Mesenchymal stem cell (in vitro differentiated cells and primary cell): ENCODE results near the gene TRIP13.

Source experiments
- DNase-seq: peaks from one replicate; pipeline ENCODE4 v3.0.0-alpha.2; 2013
- H2AFZ ChIP-seq: one replicate; pipeline ENCODE4 v1.6.1; 2013; ENCODE audit warnings: low read depth, mild to moderate bottlenecking, control low read depth, inconsistent platforms, low read length, moderate library complexity
- H2AK5ac ChIP-seq: 2 replicates; pipeline ENCODE4 v1.6.1; 2013; ENCODE audit warnings: low read length, moderate library complexity, mild to moderate bottlenecking, inconsistent platforms; ENCODE audit not compliant: severe bottlenecking
- H2BK120ac ChIP-seq: one replicate; pipeline ENCODE4 v1.6.1; 2013; ENCODE audit warnings: low read depth, mild to moderate bottlenecking, inconsistent platforms, low read length, moderate library complexity
- H2BK12ac ChIP-seq, 2 experiments: one replicate each; pipeline ENCODE4 v1.6.1; 2013; ENCODE audit warnings: inconsistent platforms in 2 of 2, low read length in 2 of 2, mild to moderate bottlenecking in 2 of 2, moderate library complexity in 2 of 2, control low read depth in 1 of 2
- H2BK15ac ChIP-seq: one replicate; pipeline ENCODE4 v1.6.1; 2013; ENCODE audit warnings: mild to moderate bottlenecking, low read depth, inconsistent platforms; ENCODE audit not compliant: poor library complexity, severe bottlenecking
- H2BK5ac ChIP-seq: 2 replicates; pipeline ENCODE4 v1.6.1; 2013; ENCODE audit warnings: low read depth, mild to moderate bottlenecking, low read length, control low read depth, inconsistent platforms; ENCODE audit not compliant: poor library complexity, severe bottlenecking
- H3K14ac ChIP-seq, 2 experiments: one replicate each; pipeline ENCODE4 v1.6.1; 2013; ENCODE audit warnings: inconsistent platforms in 2 of 2, low read length in 2 of 2, control low read depth in 1 of 2, mild to moderate bottlenecking in 1 of 2, moderate library complexity in 1 of 2
- H3K18ac ChIP-seq, 2 experiments: one replicate each; pipeline ENCODE4 v1.6.1; 2013; ENCODE audit warnings: inconsistent platforms in 2 of 2, low read length in 2 of 2, control low read depth in 1 of 2, low read depth in 1 of 2, mild to moderate bottlenecking in 1 of 2
- H3K23ac ChIP-seq, 2 experiments: one replicate each; pipeline ENCODE4 v1.6.1; 2013; ENCODE audit warnings: inconsistent platforms in 2 of 2, low read length in 2 of 2, mild to moderate bottlenecking in 2 of 2, moderate library complexity in 2 of 2, control low read depth in 1 of 2
- H3K27ac ChIP-seq: 2 replicates; pipeline ENCODE4 v1.5.1; 2013; ENCODE audit warnings: mild to moderate bottlenecking, moderate library complexity, low read length, control low read depth, inconsistent platforms; ENCODE audit not compliant: poor library complexity, severe bottlenecking
- H3K27me3 ChIP-seq, 2 experiments: 2 replicates each; pipeline versions ENCODE4 v1.6.1 to v1.7.0; 2013; ENCODE audit warnings: low read length in 2 of 2, mild to moderate bottlenecking in 2 of 2, moderate library complexity in 2 of 2, control low read depth in 1 of 2, inconsistent platforms in 1 of 2; ENCODE audit not compliant: control insufficient read depth in 1 of 2, insufficient read depth in 1 of 2
- H3K36me3 ChIP-seq, 2 experiments: 2 replicates each; pipeline versions ENCODE4 v1.6.1 to v1.7.0; 2013; ENCODE audit warnings: low read length in 2 of 2, control low read depth in 1 of 2, inconsistent platforms in 1 of 2, low read depth in 1 of 2, mild to moderate bottlenecking in 1 of 2; ENCODE audit not compliant: insufficient read depth in 2 of 2, control insufficient read depth in 1 of 2
- H3K4ac ChIP-seq, 2 experiments: one replicate each; pipeline ENCODE4 v1.6.1; 2013; ENCODE audit warnings: inconsistent platforms in 2 of 2, low read length in 2 of 2, mild to moderate bottlenecking in 2 of 2, moderate library complexity in 2 of 2, control low read depth in 1 of 2, low read depth in 1 of 2
- H3K4me1 ChIP-seq: 2 replicates; pipeline ENCODE4 v1.6.1; 2013; ENCODE audit warnings: low read depth, low read length, control low read depth; ENCODE audit not compliant: control insufficient read depth, insufficient read depth
- H3K4me2 ChIP-seq: 2 replicates; pipeline ENCODE4 v1.6.1; 2013; ENCODE audit warnings: low read length, mild to moderate bottlenecking, inconsistent platforms; ENCODE audit not compliant: poor library complexity, severe bottlenecking
- H3K4me3 ChIP-seq, 2 experiments: 2 replicates each; pipeline versions ENCODE4 v1.5.1 to v1.7.0; 2013; ENCODE audit warnings: low read length in 2 of 2, mild to moderate bottlenecking in 2 of 2, control low read depth in 1 of 2, low read depth in 1 of 2; ENCODE audit not compliant: insufficient read depth in 1 of 2
- H3K79me1 ChIP-seq: replicated peaks from 2 replicates; pipeline ENCODE4 v1.6.1; 2013; ENCODE audit warnings: mild to moderate bottlenecking, control low read depth, low read length, inconsistent platforms; ENCODE audit not compliant: poor library complexity, severe bottlenecking
- H3K9ac ChIP-seq: 2 replicates; pipeline ENCODE4 v1.7.0; 2013; ENCODE audit warnings: mild to moderate bottlenecking, low read length, moderate library complexity
- H3K9me3 ChIP-seq: 2 replicates; pipeline ENCODE4 v1.7.0; 2013; ENCODE audit warnings: mild to moderate bottlenecking, low read length; ENCODE audit not compliant: control insufficient read depth
- H4K8ac ChIP-seq: one replicate; pipeline ENCODE4 v1.6.1; 2013; ENCODE audit warnings: inconsistent platforms, mild to moderate bottlenecking, low read length, moderate library complexity
- H4K91ac ChIP-seq: one replicate; pipeline ENCODE4 v1.6.1; 2013; ENCODE audit warnings: mild to moderate bottlenecking, low read length, inconsistent platforms
- WGBS: methylation state at CpG from one replicate; pipeline ENCODE4 v1.1.7; 2013; ENCODE audit warnings: mixed read lengths; 5-methylcytosine and 5-hydroxymethylcytosine counted together

TRIP13 gene

DNA sequence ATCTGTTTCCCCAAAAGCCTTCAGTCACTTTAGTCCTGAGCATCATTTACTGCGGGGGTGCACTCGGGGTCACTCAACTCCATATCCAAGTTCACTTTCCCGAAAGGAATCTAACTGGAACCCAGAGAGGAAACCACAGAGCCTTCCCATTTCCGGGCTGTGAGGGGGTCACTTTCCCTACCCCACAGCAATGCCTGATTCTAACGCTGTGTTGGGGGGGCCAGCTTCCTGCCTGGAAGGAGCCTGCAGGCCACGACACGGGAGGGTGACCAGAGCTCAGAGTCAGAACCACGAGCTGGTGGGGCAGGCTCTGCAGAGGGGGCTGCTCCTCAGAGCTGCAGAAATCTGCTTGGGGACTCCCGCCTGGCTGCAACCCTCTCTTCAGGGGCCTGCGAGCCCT, 20.4 kb upstream of the TRIP13 start:
- peaks cover 2% of the 10 kb centered on the region for H3K4me1 ChIP-seq
- peaks cover 35% of the 10 kb centered on the region for H3K79me1 ChIP-seq
- no peak overlapping the region for H2BK5ac ChIP-seq
- H3K27ac ChIP-seq: no peak overlapping the region
- H3K18ac ChIP-seq: no peak overlapping the region
- H3K9me3 ChIP-seq: no peaks in the 10 kb centered on the region
- H3K27me3 ChIP-seq: no peaks in the 10 kb centered on the region
- peaks cover 81 to 96% of the 10 kb centered on the region in 2 experiments for H3K36me3 ChIP-seq
- no peak for DNase-seq
- H2AFZ ChIP-seq: no peak overlapping the region
- H3K14ac ChIP-seq: no peak overlapping the region
- H3K4me3 ChIP-seq: no peak overlapping the region
- no peak overlapping the region for H2BK15ac ChIP-seq
- 92% methylated on average over 9 of the region's 10 CpGs for WGBS
- H3K9ac ChIP-seq: no peak overlapping the region
- H3K4me2 ChIP-seq: no peak overlapping the region
- H3K23ac ChIP-seq: no peak overlapping the region
- no peak overlapping the region for H2BK12ac ChIP-seq
- H4K91ac ChIP-seq: no peak overlapping the region
- H3K4ac ChIP-seq: no peak overlapping the region
- H4K8ac ChIP-seq: no peak overlapping the region
- H2AK5ac ChIP-seq: no peak overlapping the region
- no peak overlapping the region for H2BK120ac ChIP-seq

- Histone ChIP-seq H2BK15ac (no peak overlapping the region), H3K4me2 (no peak overlapping the region), H3K27me3 (no peaks in the 10 kb centered on the region), H3K9ac (no peak overlapping the region), H3K36me3 (peaks cover 82 to 96% of the 10 kb centered on the region in 2 experiments), H3K9me3 (no peaks in the 10 kb centered on the region), H4K8ac (no peak overlapping the region), H3K79me1 (peaks cover 40% of the 10 kb centered on the region), H3K27ac (no peak overlapping the region), H3K18ac (no peak overlapping the region), H3K4me1 (peaks cover 2% of the 10 kb centered on the region), H4K91ac (no peak overlapping the region), H3K14ac (no peak overlapping the region), H3K4ac (no peak overlapping the region), H2BK12ac (no peak overlapping the region), H3K23ac (no peak overlapping the region), H3K4me3 (no peak overlapping the region), H2BK120ac (no peak overlapping the region), H2AFZ (no peak overlapping the region), H2BK5ac (no peak overlapping the region), H2AK5ac (no peak overlapping the region)
- no peak for DNase-seq
- WGBS: 96% methylated on average over 8 of the region's 8 CpGs
These were observed 19.4 kb upstream of the TRIP13 start for GRCh38 chr5:873328-873727.

DNA sequence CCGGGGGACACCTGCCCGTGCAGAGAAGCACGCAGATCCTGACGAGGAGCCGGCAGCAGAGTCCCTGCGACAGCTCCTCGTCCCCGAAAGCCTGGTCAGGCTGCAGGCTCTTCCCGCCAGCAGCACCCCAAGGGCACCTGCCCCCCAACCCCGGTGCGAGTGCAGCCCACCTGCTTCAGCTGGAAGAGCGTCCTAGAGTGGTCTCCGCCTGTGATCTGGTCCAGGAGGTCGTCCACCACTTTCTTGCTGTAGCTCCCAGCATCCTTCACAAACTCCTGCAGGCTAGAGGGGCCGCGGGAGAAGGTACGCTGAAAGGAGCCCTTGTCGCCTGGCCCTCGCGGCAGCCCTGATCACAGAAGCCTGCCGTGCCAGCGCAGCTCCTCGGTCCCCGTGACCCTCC, 16.8 kb upstream of the TRIP13 start:
- 98% methylated on average over 21 of the region's 24 CpGs for whole genome bisulfite sequencing

GRCh38 chr5:876398-877365, 16.0 kb upstream of the TRIP13 start:
- DNase-seq: no peak
- Histone ChIP-seq H2BK12ac (no peak overlapping the region), H3K4me2 (no peak overlapping the region), H2AFZ (no peak overlapping the region), H4K91ac (no peak overlapping the region), H3K14ac (no peak overlapping the region), H2BK120ac (no peak overlapping the region), H3K18ac (no peak overlapping the region), H3K9ac (no peak overlapping the region), H2BK15ac (no peak overlapping the region), H3K23ac (peak overlapping the region in 1 of 2 experiments; percentile 9), H3K27ac (no peak overlapping the region), H4K8ac (no peak overlapping the region), H3K79me1 (peaks cover 41% of the 10 kb centered on the region), H3K9me3 (no peaks in the 10 kb centered on the region), H3K4me1 (peaks cover 2% of the 10 kb centered on the region), H3K27me3 (no peaks in the 10 kb centered on the region), H2AK5ac (no peak overlapping the region), H2BK5ac (no peak overlapping the region), H3K4me3 (no peak overlapping the region), H3K36me3 (peaks cover 68 to 76% of the 10 kb centered on the region in 2 experiments), H3K4ac (no peak overlapping the region)
- 97% methylated on average over 24 of the region's 28 CpGs for WGBS

More for the DNA sequence above, 16.8 kb upstream of the TRIP13 start:
- H3K4ac ChIP-seq: no peak overlapping the region
- no peak overlapping the region for H2BK5ac ChIP-seq
- no peak overlapping the region for H3K9ac ChIP-seq
- H3K18ac ChIP-seq: no peak overlapping the region
- H3K36me3 ChIP-seq: peaks cover 67 to 76% of the 10 kb centered on the region in 2 experiments
- no peak overlapping the region for H2BK12ac ChIP-seq
- H3K4me2 ChIP-seq: no peak overlapping the region
- no peak for DNase-seq
- no peak overlapping the region for H2AK5ac ChIP-seq
- no peak overlapping the region for H2BK15ac ChIP-seq
- no peak overlapping the region for H2AFZ ChIP-seq
- no peaks in the 10 kb centered on the region for H3K27me3 ChIP-seq
- no peak overlapping the region for H2BK120ac ChIP-seq
- no peaks in the 10 kb centered on the region for H3K9me3 ChIP-seq
- peaks cover 2% of the 10 kb centered on the region for H3K4me1 ChIP-seq
- H3K23ac ChIP-seq: no peak overlapping the region
- no peak overlapping the region for H3K27ac ChIP-seq
- peaks cover 39% of the 10 kb centered on the region for H3K79me1 ChIP-seq
- H3K14ac ChIP-seq: no peak overlapping the region
- H4K8ac ChIP-seq: no peak overlapping the region
- H3K4me3 ChIP-seq: no peak overlapping the region
- no peak overlapping the region for H4K91ac ChIP-seq
